ENCODE data around the gene ENTPD8. TPM values are rescaled to one million over a fixed set of nuclear protein-coding genes. Genes with fewer than 3 reads are reported as not detected.
"Not testable (repeated sequence)": the region's sequence is repeated elsewhere in the genome, so short reads cannot be mapped to it uniquely, and the experiment has no call there.

The ENTPD8 gene
- total RNA-seq, 4 donors from 2014 or later: 0.57 TPM; not detected in 3

DNA sequence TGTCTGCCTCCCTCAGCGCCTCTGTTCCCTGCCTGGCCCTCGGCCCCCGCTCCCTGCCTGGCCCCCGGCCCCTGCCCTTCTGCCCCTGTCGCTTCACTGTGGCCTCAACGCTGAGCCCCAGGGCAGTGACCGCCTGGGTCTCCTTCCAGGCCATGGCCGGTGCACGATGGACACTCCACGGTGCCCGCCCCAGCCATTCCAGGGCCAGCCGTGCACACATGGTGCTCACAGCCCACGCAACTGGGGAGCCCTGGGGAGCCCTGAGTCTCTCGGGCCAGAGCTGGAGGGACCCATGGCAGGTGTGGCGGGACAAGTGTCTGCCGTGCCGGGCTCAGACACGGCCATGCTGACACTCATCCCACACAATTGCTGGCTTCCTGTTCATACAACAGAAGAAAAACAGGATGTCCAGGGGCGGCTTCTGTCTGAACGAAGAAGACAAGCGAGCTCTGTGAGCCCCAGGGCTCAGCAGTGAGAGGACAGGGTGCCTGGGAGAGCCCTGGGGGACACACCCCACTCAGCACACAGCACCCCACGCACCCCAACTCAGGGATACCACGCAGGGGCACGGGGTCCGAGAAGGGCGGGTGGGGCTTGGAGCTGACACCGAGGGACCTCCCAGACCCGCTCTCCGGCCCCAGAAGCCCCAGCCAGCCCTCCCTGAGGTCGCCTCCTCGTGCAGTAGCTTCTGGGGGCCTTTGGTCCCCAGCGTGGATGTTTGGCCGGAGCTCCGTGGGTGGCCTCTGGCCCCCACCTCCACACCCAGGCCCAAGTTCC is 53.9 kb downstream of the ENTPD8 start:
- H3K36me3 ChIP-seq: peaks cover 0 to 48% of the 10 kb centered on the region in 2 donors
- no peak for ATAC-seq
- H3K27ac ChIP-seq: peak overlapping the region in 3 of 4 donors; percentile 22 to 50 (median 48)
- WGBS, 2 donors (ENCODE audit: low coverage in 1 of 2): 67% methylated on average over 3 of the region's 34 CpGs; no CpG with 5 or more reads in 1 of the 2 donors
- no peaks in the 10 kb centered on the region for H3K9me3 ChIP-seq
- no peak overlapping the region for H3K4me3 ChIP-seq
- H3K4me1 ChIP-seq: peaks cover 0 to 13% (median 0%) of the 10 kb centered on the region in 3 donors
- no peaks in the 10 kb centered on the region for H3K27me3 ChIP-seq
- TF ChIP-seq EP300 (IDR thresholded peaks at IDR 0.05) (no peak), POLR2A (IDR thresholded peaks at IDR 0.05) (no peak)
- TF ChIP-seq, protein P1, sequence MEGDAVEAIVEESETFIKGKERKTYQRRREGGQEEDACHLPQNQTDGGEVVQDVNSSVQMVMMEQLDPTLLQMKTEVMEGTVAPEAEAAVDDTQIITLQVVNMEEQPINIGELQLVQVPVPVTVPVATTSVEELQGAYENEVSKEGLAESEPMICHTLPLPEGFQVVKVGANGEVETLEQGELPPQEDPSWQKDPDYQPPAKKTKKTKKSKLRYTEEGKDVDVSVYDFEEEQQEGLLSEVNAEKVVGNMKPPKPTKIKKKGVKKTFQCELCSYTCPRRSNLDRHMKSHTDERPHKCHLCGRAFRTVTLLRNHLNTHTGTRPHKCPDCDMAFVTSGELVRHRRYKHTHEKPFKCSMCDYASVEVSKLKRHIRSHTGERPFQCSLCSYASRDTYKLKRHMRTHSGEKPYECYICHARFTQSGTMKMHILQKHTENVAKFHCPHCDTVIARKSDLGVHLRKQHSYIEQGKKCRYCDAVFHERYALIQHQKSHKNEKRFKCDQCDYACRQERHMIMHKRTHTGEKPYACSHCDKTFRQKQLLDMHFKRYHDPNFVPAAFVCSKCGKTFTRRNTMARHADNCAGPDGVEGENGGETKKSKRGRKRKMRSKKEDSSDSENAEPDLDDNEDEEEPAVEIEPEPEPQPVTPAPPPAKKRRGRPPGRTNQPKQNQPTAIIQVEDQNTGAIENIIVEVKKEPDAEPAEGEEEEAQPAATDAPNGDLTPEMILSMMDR (IDR thresholded peaks at IDR 0.05): no peak

DNA sequence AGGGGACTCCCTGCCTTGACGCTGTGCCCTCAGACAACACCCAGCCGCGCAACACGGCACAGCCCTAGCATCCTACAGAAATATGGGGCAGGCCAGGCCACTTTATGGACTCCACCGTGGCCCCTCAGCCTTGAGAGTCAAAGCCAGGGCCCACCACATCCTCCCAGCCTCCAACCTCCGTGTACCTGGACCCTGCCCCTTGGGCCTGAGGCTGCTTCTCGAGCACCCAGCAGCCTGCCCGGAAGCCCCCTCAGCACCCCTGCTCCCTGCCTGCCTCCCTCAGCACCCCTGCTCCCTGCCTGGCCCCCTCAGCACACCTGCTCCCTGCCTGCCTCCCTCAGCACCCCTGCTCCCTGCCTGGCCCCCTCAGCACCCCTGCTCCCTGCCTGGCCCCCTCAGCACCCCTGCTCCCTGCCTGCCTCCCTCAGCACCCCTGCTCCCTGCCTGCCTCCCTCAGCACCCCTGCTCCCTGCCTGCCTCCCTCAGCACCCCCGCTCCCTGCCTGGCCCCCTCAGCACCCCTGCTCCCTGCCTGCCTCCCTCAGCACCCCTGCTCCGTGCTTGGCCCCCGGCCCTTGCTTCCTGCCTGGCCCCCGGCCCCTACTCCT is 54.5 kb downstream of the ENTPD8 start:
- peaks cover 0 to 13% (median 0%) of the 10 kb centered on the region in 3 donors for H3K4me1 ChIP-seq
- WGBS, 2 donors (ENCODE audit: low coverage in 1 of 2): 89 to 90% methylated on average over 5 to 6 of the region's 12 CpGs
- H3K27ac ChIP-seq: peak overlapping the region in 2 of 4 donors; percentile 48 to 50
- ATAC-seq, H3K27me3 ChIP-seq, H3K9me3 ChIP-seq, H3K4me3 ChIP-seq: not testable (repeated sequence)
- peaks cover 0 to 41% of the 10 kb centered on the region in 2 donors for H3K36me3 ChIP-seq

DNA sequence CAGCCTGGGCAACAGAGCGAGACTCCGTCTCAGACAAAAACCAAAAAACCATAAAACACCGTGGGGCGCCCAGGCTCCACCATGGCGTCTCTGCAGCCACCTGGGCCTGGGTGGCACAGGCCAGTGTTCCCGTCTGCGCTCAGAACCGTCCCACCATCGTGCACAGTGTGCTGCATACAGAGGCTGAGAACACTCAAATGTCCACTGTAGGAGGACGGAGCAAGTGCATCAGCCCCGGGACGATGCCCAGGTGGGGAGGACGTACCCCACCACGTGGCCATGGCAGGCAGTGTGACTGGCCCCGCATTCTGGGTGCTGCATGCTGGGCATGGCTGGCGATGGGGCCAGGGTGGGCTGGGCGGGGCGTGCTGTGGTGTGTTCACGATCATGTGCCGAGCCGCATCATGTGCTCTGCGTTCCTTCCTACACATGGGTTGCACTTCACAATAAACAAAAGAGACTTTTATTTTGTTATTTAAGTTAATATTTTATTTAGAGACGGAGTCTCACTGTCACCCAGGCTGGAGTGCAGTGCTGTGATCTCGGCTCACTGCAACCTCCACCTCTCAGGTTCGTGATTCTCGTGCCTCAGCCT is 56.0 kb downstream of the ENTPD8 start:
- TF ChIP-seq EP300 (IDR thresholded peaks at IDR 0.05) (no peak), POLR2A (IDR thresholded peaks at IDR 0.05) (no peak), POLR2AphosphoS5 (IDR thresholded peaks at IDR 0.05) (no peak)
- TF ChIP-seq, protein P1 (IDR thresholded peaks at IDR 0.05): no peak
- H3K9me3 ChIP-seq: no peaks in the 10 kb centered on the region
- no peaks in the 10 kb centered on the region for H3K27me3 ChIP-seq
- peaks cover 0 to 38% of the 10 kb centered on the region in 2 donors for H3K36me3 ChIP-seq
- H3K4me3 ChIP-seq: no peak overlapping the region
- peaks cover 0 to 13% (median 0%) of the 10 kb centered on the region in 3 donors for H3K4me1 ChIP-seq
- 93 to 96% methylated on average over 5 to 9 of the region's 26 CpGs for WGBS, 2 donors (ENCODE audit: low coverage in 1 of 2)
- no peak for ATAC-seq
- H3K27ac ChIP-seq: no peak overlapping the region

Other genes with a start within 250 kb of the ENTPD8 start
- gene TPRN, start 240.6 kb downstream of the ENTPD8 start, total RNA-seq: 10 to 100 TPM in 1 of 4 donors, 1 to 10 TPM in 3; 3.6 to 11.6 (median 6.1) TPM
- 10 to 100 TPM; 21.9 to 36.1 (median 29.1) TPM for gene TMEM203, start 235.7 kb downstream of the ENTPD8 start, total RNA-seq
- 1 to 10 TPM; 4.6 to 9.8 (median 7.6) TPM for gene NDOR1, start 235.7 kb downstream of the ENTPD8 start, total RNA-seq
- 1 to 10 TPM in 3 of 4 donors, not detected in 1; 1.6 to 5.3 (median 3.1) TPM for gene RNF208, start 219.1 kb downstream of the ENTPD8 start, total RNA-seq
- 1 to 10 TPM in 2 of 4 donors, not detected in 2; 1.1 to 5.8 TPM for gene CYSRT1, start 216.2 kb downstream of the ENTPD8 start, total RNA-seq
- under 1 TPM in 1 of 4 donors, not detected in 3; 0.57 TPM for gene RNF224, start 213.9 kb downstream of the ENTPD8 start, total RNA-seq
- gene SLC34A3, start 210.5 kb downstream of the ENTPD8 start, total RNA-seq: not detected
- gene TUBB4B, start 200.1 kb downstream of the ENTPD8 start, total RNA-seq: 100 to 1,000 TPM; 220 to 488 (median 265) TPM
- gene STPG3, start 190.1 kb downstream of the ENTPD8 start, total RNA-seq: not detected
- gene NELFB, start 186.0 kb downstream of the ENTPD8 start, total RNA-seq: 10 to 100 TPM; 36.9 to 58.8 (median 45.2) TPM
- 1 to 10 TPM; 4.7 to 7.4 (median 6.9) TPM for gene TOR4A, start 163.6 kb downstream of the ENTPD8 start, total RNA-seq
- 10 to 100 TPM in 1 of 4 donors, 1 to 10 TPM in 3; 3.8 to 11.3 (median 4.3) TPM for gene NRARP, start 139.1 kb downstream of the ENTPD8 start, total RNA-seq
- 10 to 100 TPM in 2 of 4 donors, 1 to 10 TPM in 2; 3.7 to 29.7 (median 10.9) TPM for gene EXD3, start 18.2 kb downstream of the ENTPD8 start, total RNA-seq
- gene NOXA1, start 18.0 kb downstream of the ENTPD8 start, total RNA-seq: 1 to 10 TPM; 1.1 to 4.2 (median 3.0) TPM
- 10 to 100 TPM; 38.1 to 63.5 (median 49.1) TPM for gene NSMF, start 18.0 kb upstream of the ENTPD8 start, total RNA-seq
- 10 to 100 TPM in 1 of 4 donors, 1 to 10 TPM in 3; 2.0 to 11.2 (median 6.6) TPM for gene PNPLA7, start 109.0 kb upstream of the ENTPD8 start, total RNA-seq
- 10 to 100 TPM; 46.5 to 65.1 (median 55.8) TPM for gene MRPL41, start 110.5 kb upstream of the ENTPD8 start, total RNA-seq
- gene DPH7, start 137.6 kb upstream of the ENTPD8 start, total RNA-seq: 10 to 100 TPM; 17.6 to 43.6 (median 27.8) TPM
- 10 to 100 TPM in 2 of 4 donors, 1 to 10 TPM in 2; 9.5 to 17.1 (median 13.2) TPM for gene ZMYND19, start 149.2 kb upstream of the ENTPD8 start, total RNA-seq
- 10 to 100 TPM; 16.0 to 25.1 (median 21.9) TPM for gene ARRDC1, start 164.3 kb upstream of the ENTPD8 start, total RNA-seq
- gene EHMT1, start 177.6 kb upstream of the ENTPD8 start, total RNA-seq: 10 to 100 TPM; 49.2 to 79.7 (median 64.7) TPM

All from gastroesophageal sphincter (tissue), 4 donors.